Hepatocyte (in vitro differentiated cells): ENCODE measurements around the gene IFI6. TPM values are rescaled to one million over a fixed set of nuclear protein-coding genes. Genes with fewer than 3 reads are reported as not detected.

Experiments used
- DNase-seq: peaks from one replicate; pipeline ENCODE4 v3.0.0-alpha.2; 2016; ENCODE audit warnings: low spot score
- H2AFZ ChIP-seq: fragments of 200-600 bp; sonication (generic); 2 replicates; pipeline ENCODE4 v1.6.0; 2016; ENCODE audit warnings: antibody characterized with exemption, mild to moderate bottlenecking
- H3K27ac ChIP-seq: fragments of 200-600 bp; sonication (generic); 2 replicates; pipeline ENCODE4 v1.5.1; 2016; ENCODE audit warnings: mild to moderate bottlenecking
- H3K27me3 ChIP-seq: fragments of 200-600 bp; sonication (generic); 2 replicates; pipeline ENCODE4 v1.6.1; 2016
- H3K36me3 ChIP-seq: fragments of 200-600 bp; sonication (generic); replicated peaks from 2 replicates; pipeline ENCODE4 v1.5.1; 2016; ENCODE audit warnings: low read depth; ENCODE audit not compliant: insufficient read depth
- H3K4me1 ChIP-seq: fragments of 200-600 bp; sonication (generic); 2 replicates; pipeline ENCODE4 v1.5.1; 2016; ENCODE audit warnings: mild to moderate bottlenecking, moderate library complexity; ENCODE audit not compliant: insufficient read depth
- H3K4me2 ChIP-seq: fragments of 200-600 bp; sonication (generic); 2 replicates; pipeline ENCODE4 v1.6.0; 2016
- H3K4me3 ChIP-seq: fragments of 200-600 bp; sonication (generic); 2 replicates; pipeline ENCODE4 v1.5.1; 2016; ENCODE audit warnings: mild to moderate bottlenecking
- H3K79me2 ChIP-seq: fragments of 200-600 bp; sonication (generic); 2 replicates; pipeline ENCODE4 v1.6.0; 2017; ENCODE audit warnings: mild to moderate bottlenecking
- H3K9me2 ChIP-seq: fragments of 200-600 bp; sonication (generic); replicated peaks from 2 replicates; pipeline ENCODE4 v1.6.0; 2017; ENCODE audit warnings: mild to moderate bottlenecking; ENCODE audit not compliant: insufficient read depth
- H3K9me3 ChIP-seq: fragments of 200-600 bp; sonication (generic); 2 replicates; pipeline ENCODE4 v1.5.1; 2016; ENCODE audit warnings: low read depth, mild to moderate bottlenecking
- H4K20me1 ChIP-seq: fragments of 200-600 bp; sonication (generic); 2 replicates; pipeline ENCODE4 v1.6.0; 2016; ENCODE audit warnings: mild to moderate bottlenecking; ENCODE audit not compliant: insufficient read depth, poor library complexity, severe bottlenecking
- CTCF ChIP-seq: fragments of 200-600 bp; sonication (generic); IDR thresholded peaks from 2 replicates; pipeline ENCODE4 v1.5.1; 2016; ENCODE audit warnings: antibody characterized with exemption, mild to moderate bottlenecking; ENCODE audit not compliant: poor library complexity
- EZH2 ChIP-seq: fragments of 200-600 bp; sonication (generic); IDR thresholded peaks from 2 replicates; pipeline ENCODE4 v1.6.1; 2016; ENCODE audit warnings: antibody characterized with exemption, mild to moderate bottlenecking, borderline replicate concordance
- EZH2phosphoT487 ChIP-seq: fragments of 200-600 bp; sonication (generic); IDR thresholded peaks from one replicate; pipeline ENCODE4 v1.6.1; 2018; ENCODE audit warnings: antibody characterized with exemption, mild to moderate bottlenecking, low read depth, moderate library complexity; ENCODE audit not compliant: unreplicated experiment, severe bottlenecking
- WGBS: methylation state at CpG from one replicate; pipeline ENCODE4 v1.1.6; 2016; ENCODE audit warnings: low lambda C conversion rate; ENCODE audit errors: missing lambda C conversion rate; 5-methylcytosine and 5-hydroxymethylcytosine counted together
- polyA plus RNA-seq: library from polyadenylated mRNA; unstranded; fragments of >200 nt; fragmentation: Nextera tagmentation; extraction: Ambion mirVana; gene quantifications from 2 replicates; pipeline ENCODE4 v1.2.1, GENCODE V29; 2016
- total RNA-seq: library from RNA; depleted of rRNA; stranded (reverse); fragments of >200 nt; gene quantifications from 2 replicates; pipeline ENCODE4 v1.2.3, GENCODE V29; 2014

The IFI6 gene
- total and polyA plus RNA-seq, 2 experiments from 2014 or later, result 114 to 194 TPM

- Histone ChIP-seq H3K79me2 (no peaks in the 10 kb centered on the region), H3K36me3 (no peaks in the 10 kb centered on the region), H3K27ac (no peak overlapping the region), H3K9me3 (no peaks in the 10 kb centered on the region), H3K4me2 (peak overlapping the region; percentile 86), H3K4me3 (peak overlapping the region; percentile 50), H3K4me1 (no peaks in the 10 kb centered on the region), H3K27me3 (no peaks in the 10 kb centered on the region), H4K20me1 (no peaks in the 10 kb centered on the region), H3K9me2 (no peaks in the 10 kb centered on the region), H2AFZ (peak overlapping the region; percentile 81)
- TF ChIP-seq EZH2 (no peak), CTCF (no peak), EZH2phosphoT487 (no peak)
- no peak for DNase-seq
- WGBS, result 85% methylated on average over 10 of the region's 10 CpGs
Observed at GRCh38 chr1:27660300-27660835, 11.6 kb downstream of the IFI6 start.

GRCh38 chr1:27659497-27660299, 12.3 kb downstream of the IFI6 start:
- no peaks in the 10 kb centered on the region for H4K20me1 ChIP-seq
- peak overlapping the region; percentile 8 for H3K27ac ChIP-seq
- no peaks in the 10 kb centered on the region for H3K9me3 ChIP-seq
- H3K79me2 ChIP-seq, result no peaks in the 10 kb centered on the region
- peak; percentile 95 for DNase-seq
- WGBS, result 12% methylated on average over 32 of the region's 78 CpGs
- no peaks in the 10 kb centered on the region for H3K36me3 ChIP-seq
- H3K4me3 ChIP-seq, result peak overlapping the region; percentile 50
- peak overlapping the region; percentile 86 for H3K4me2 ChIP-seq
- H2AFZ ChIP-seq, result peak overlapping the region; percentile 81
- no peaks in the 10 kb centered on the region for H3K9me2 ChIP-seq
- TF ChIP-seq CTCF (no peak), EZH2phosphoT487 (no peak), EZH2 (no peak)
- H3K4me1 ChIP-seq, result no peaks in the 10 kb centered on the region
- no peaks in the 10 kb centered on the region for H3K27me3 ChIP-seq

GRCh38 chr1:27658951-27659496, 13.0 kb downstream of the IFI6 start:
- Histone ChIP-seq H3K36me3 (no peaks in the 10 kb centered on the region), H3K4me3 (no peak overlapping the region), H3K9me3 (no peaks in the 10 kb centered on the region), H3K27ac (peak overlapping the region; percentile 8), H3K79me2 (no peaks in the 10 kb centered on the region), H3K27me3 (no peaks in the 10 kb centered on the region), H3K9me2 (no peaks in the 10 kb centered on the region), H3K4me1 (no peaks in the 10 kb centered on the region), H4K20me1 (no peaks in the 10 kb centered on the region), H3K4me2 (peak overlapping the region; percentile 86), H2AFZ (peak overlapping the region; percentile 81)
- peak; percentile 43 for DNase-seq
- WGBS, result 60% methylated on average over 7 of the region's 7 CpGs
- TF ChIP-seq CTCF (no peak), EZH2 (no peak), EZH2phosphoT487 (no peak)
